ENCODE results near the gene SLC24A4. TPM values are rescaled to one million over a fixed set of nuclear protein-coding genes. Genes with fewer than 3 reads are reported as not detected.

The SLC24A4 gene
- total RNA-seq, 2 experiments from 2014 or later, result not detected

DNA sequence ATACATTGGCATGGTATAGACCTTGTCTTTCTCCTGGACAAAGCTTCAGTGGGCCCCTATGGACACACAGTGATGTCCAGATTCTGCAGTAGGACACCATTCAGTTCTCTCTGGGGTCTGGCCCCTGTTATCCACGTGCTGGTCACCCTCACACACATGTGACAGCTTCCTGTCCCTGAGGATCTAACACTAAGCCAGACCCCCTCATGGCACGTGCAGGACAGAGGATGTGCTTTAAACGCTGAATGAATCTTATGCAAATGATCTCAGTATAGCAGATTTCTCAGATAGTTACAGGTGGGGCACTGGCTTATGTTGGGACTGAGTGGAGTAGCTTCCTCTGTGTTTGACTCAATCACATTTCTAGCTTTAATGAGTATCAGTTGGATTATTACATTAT is 33.7 kb downstream of the SLC24A4 start:
- peaks cover 7% of the 10 kb centered on the region for H3K27me3 Mint-ChIP-seq
- no peak overlapping the region for H3K27ac Mint-ChIP-seq
- ChIA-PET CTCF (interaction anchor here (0.8 kb wide), 1 partner anchor 109 kb away, joined by 3 read pairs; no protein-coding TSS in a partner anchor), POLR2A (no interaction called here)
- H3K36me3 Mint-ChIP-seq (ENCODE audit: low read depth), result no peaks in the 10 kb centered on the region
- no peaks in the 10 kb centered on the region for H3K9me3 Mint-ChIP-seq
- no peaks in the 10 kb centered on the region for H3K4me1 Mint-ChIP-seq
- DNase-seq, result no peak
- H3K4me3 Mint-ChIP-seq, result no peak overlapping the region

DNA sequence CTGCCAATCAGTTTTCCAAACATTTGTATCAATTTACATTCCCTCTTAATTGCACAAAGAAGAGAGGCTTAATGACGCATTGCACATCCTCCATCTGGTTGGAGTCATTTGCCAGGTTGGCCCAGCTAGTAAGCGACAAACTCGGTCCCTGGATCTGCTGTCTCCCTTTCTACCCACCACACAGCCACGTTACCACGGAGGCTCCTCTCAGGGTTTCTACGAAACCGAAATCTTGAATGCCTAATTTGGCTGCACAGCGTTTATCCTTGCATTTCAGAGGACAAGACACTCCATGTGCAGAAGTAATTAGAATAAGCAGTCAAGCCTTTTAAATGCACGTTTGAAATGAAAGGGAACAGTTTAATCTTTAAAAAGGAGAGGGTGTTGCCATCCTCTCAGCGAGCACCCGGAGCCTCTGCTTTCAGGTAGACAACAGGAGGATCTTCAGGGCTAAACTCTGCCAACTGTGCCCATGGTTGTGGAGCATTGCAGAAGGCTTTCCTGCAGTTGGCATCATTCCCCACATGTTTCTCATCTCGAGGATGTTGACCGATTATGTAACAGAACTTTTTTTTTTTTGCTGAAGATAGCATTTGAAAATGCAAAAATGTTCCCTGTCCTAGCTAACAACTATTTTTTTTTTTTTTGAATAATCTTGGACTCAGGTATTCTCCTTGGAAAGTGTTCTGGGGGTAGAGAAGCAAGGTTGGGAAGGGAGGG is 37.8 kb downstream of the SLC24A4 start:
- Mint-ChIP-seq H3K27me3 (peaks cover 4% of the 10 kb centered on the region), H3K27ac (no peak overlapping the region), H3K36me3 (ENCODE audit: low read depth) (no peaks in the 10 kb centered on the region), H3K9me3 (no peaks in the 10 kb centered on the region), H3K4me1 (no peaks in the 10 kb centered on the region), H3K4me3 (no peak overlapping the region)
- DNase-seq, result no peak
- ChIA-PET POLR2A (no interaction called here), CTCF (no interaction called here)

GRCh38 chr14:92362781-92363235 is 39.8 kb downstream of the SLC24A4 start:
- no peaks in the 10 kb centered on the region for H3K9me3 Mint-ChIP-seq
- no peaks in the 10 kb centered on the region for H3K4me1 Mint-ChIP-seq
- no peak overlapping the region for H3K27ac Mint-ChIP-seq
- no peak overlapping the region for H3K4me3 Mint-ChIP-seq
- ChIA-PET CTCF (interaction anchor here (1.4 kb wide), 1 partner anchor 10 kb away, joined by 4 read pairs; no protein-coding TSS in a partner anchor), POLR2A (no interaction called here)
- peaks cover 4% of the 10 kb centered on the region for H3K27me3 Mint-ChIP-seq
- no peaks in the 10 kb centered on the region for H3K36me3 Mint-ChIP-seq (ENCODE audit: low read depth)
- no peak for DNase-seq

DNA sequence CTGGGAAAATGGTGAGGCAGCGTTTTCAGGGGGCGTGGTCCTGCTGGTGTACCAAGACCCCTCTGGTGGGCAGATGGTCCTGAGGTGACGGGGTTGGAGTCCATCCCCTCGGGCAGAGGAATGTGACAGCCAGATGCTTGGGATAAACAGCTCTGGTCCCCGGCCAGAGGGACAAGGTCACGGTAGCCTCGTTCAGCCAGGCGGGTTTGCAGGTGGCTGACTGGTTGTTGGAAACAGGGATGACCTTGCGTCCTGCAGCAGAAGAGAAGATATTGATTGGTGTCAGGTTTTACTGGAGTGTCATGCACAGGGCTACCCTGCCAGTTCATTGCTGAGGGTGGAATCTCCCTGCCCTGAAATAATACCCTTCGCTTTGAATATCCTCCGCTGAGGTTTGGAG is 43.3 kb downstream of the SLC24A4 start:
- DNase-seq, result no peak
- H3K4me3 Mint-ChIP-seq, result no peak overlapping the region
- no peaks in the 10 kb centered on the region for H3K36me3 Mint-ChIP-seq (ENCODE audit: low read depth)
- peaks cover 1% of the 10 kb centered on the region for H3K9me3 Mint-ChIP-seq
- H3K4me1 Mint-ChIP-seq, result no peaks in the 10 kb centered on the region
- CTCF ChIA-PET, result no interaction called here
- POLR2A ChIA-PET, result no interaction called here
- H3K27me3 Mint-ChIP-seq, result peaks cover 2% of the 10 kb centered on the region
- no peak overlapping the region for H3K27ac Mint-ChIP-seq

DNA sequence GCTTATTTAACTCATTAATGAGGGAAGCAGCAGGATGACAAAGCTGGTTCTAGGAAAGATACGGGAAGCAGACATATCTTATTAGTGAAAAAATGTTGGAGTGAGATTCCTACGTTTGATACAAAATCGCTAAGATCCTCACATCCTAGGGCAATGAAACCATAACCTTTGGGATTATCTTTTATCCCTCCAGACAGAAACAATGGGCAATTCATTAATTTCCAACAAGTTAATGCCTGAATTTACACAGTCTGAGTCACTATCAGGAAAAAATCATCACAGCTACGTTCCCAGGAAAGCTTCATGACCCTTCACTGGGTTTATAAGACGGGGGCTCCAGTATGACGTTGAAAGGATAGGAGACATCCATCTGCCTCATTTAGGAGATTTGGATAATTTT is 45.0 kb downstream of the SLC24A4 start:
- Mint-ChIP-seq H3K27me3 (peaks cover 2% of the 10 kb centered on the region), H3K9me3 (peaks cover 4% of the 10 kb centered on the region), H3K36me3 (ENCODE audit: low read depth) (no peaks in the 10 kb centered on the region), H3K27ac (no peak overlapping the region), H3K4me3 (no peak overlapping the region), H3K4me1 (no peaks in the 10 kb centered on the region)
- DNase-seq, result no peak
- ChIA-PET POLR2A (no interaction called here), CTCF (interaction anchor here (1.5 kb wide), 1 partner anchor 16 kb away, joined by 5 read pairs; no protein-coding TSS in a partner anchor)

GRCh38 chr14:92369097-92369496 is 46.1 kb downstream of the SLC24A4 start:
- H3K4me3 Mint-ChIP-seq, result no peak overlapping the region
- no peak overlapping the region for H3K27ac Mint-ChIP-seq
- peaks cover 4% of the 10 kb centered on the region for H3K9me3 Mint-ChIP-seq
- H3K4me1 Mint-ChIP-seq, result no peaks in the 10 kb centered on the region
- POLR2A ChIA-PET, result no interaction called here
- peaks cover 2% of the 10 kb centered on the region for H3K27me3 Mint-ChIP-seq
- H3K36me3 Mint-ChIP-seq (ENCODE audit: low read depth), result no peaks in the 10 kb centered on the region
- CTCF ChIA-PET, result interaction anchor here (0.5 to 1.5 kb wide), 2 partner anchors 17 to 118 kb away, joined by 4 to 5 read pairs; no protein-coding TSS in a partner anchor
- no peak for DNase-seq

GRCh38 chr14:92372230-92372629 is 49.3 kb downstream of the SLC24A4 start:
- Mint-ChIP-seq H3K4me3 (no peak overlapping the region), H3K4me1 (no peaks in the 10 kb centered on the region), H3K27me3 (peaks cover 2% of the 10 kb centered on the region), H3K9me3 (peaks cover 4% of the 10 kb centered on the region), H3K27ac (no peak overlapping the region), H3K36me3 (ENCODE audit: low read depth) (no peaks in the 10 kb centered on the region)
- CTCF ChIA-PET, result no interaction called here
- POLR2A ChIA-PET, result no interaction called here
- no peak for DNase-seq

GRCh38 chr14:92373336-92373735 is 50.4 kb downstream of the SLC24A4 start:
- DNase-seq, result no peak
- ChIA-PET POLR2A (no interaction called here), CTCF (no interaction called here)
- Mint-ChIP-seq H3K27me3 (peaks cover under 1% of the 10 kb centered on the region), H3K4me1 (no peaks in the 10 kb centered on the region), H3K27ac (no peak overlapping the region), H3K4me3 (no peak overlapping the region), H3K9me3 (peaks cover 4% of the 10 kb centered on the region), H3K36me3 (ENCODE audit: low read depth) (no peaks in the 10 kb centered on the region)

- H3K4me1 Mint-ChIP-seq, result no peaks in the 10 kb centered on the region
- H3K27me3 Mint-ChIP-seq, result no peaks in the 10 kb centered on the region
- no peak overlapping the region for H3K27ac Mint-ChIP-seq
Measured at GRCh38 chr14:92380131-92380530, 57.2 kb downstream of the SLC24A4 start.

DNA sequence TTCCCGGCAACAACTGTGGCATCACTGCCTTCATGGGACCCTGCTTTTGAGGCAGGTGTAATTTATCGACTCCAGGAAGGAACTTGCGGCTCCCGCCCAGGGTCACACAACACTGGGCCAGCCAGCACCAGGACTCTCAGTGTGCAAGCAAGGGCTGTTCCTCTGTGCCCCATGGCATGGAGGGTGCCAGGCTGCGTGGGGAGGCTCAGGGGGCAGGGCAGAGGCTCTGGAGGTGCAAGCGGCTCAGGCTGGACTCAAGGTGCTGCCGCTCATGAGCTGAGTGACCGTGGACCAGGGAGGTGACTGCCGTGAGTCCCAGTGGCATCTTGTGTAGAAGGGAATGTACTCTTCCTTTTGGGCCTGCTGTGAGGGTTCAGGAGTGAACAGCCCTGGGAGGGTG is 57.6 kb downstream of the SLC24A4 start:
- Mint-ChIP-seq H3K27me3 (no peaks in the 10 kb centered on the region), H3K36me3 (ENCODE audit: low read depth) (no peaks in the 10 kb centered on the region), H3K4me1 (no peaks in the 10 kb centered on the region), H3K4me3 (no peak overlapping the region), H3K27ac (no peak overlapping the region), H3K9me3 (no peaks in the 10 kb centered on the region)
- POLR2A ChIA-PET, result no interaction called here
- CTCF ChIA-PET, result no interaction called here
- DNase-seq, result no peak

More at GRCh38 chr14:92380131-92380530, 57.2 kb downstream of the SLC24A4 start:
- Mint-ChIP-seq H3K4me3 (no peak overlapping the region), H3K9me3 (no peaks in the 10 kb centered on the region), H3K36me3 (ENCODE audit: low read depth) (no peaks in the 10 kb centered on the region)
- ChIA-PET CTCF (no interaction called here), POLR2A (no interaction called here)
- DNase-seq, result no peak

DNA sequence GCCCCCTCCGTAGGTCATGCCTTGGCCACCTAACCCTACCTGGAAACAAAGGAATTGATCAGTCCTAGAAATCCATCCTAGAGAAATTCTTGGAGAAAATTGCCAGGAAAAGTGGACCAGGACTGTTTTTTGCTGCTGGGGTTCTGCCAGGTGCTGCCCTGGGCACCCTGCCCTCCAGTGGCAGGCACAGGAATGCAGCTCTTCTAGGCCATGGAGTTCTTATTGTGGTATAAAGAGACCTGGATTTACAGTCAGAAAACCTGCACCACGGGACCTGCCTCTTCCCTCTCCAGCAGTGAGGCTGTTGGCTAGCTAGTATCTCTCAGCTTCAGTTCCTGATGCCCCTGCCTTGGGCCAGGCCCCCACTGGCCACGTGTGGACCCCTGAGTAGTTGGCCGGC is 59.7 kb downstream of the SLC24A4 start:
- Mint-ChIP-seq H3K9me3 (no peaks in the 10 kb centered on the region), H3K4me1 (no peaks in the 10 kb centered on the region), H3K36me3 (ENCODE audit: low read depth) (no peaks in the 10 kb centered on the region), H3K27ac (no peak overlapping the region), H3K27me3 (no peaks in the 10 kb centered on the region), H3K4me3 (no peak overlapping the region)
- ChIA-PET CTCF (no interaction called here), POLR2A (no interaction called here)
- no peak for DNase-seq

DNA sequence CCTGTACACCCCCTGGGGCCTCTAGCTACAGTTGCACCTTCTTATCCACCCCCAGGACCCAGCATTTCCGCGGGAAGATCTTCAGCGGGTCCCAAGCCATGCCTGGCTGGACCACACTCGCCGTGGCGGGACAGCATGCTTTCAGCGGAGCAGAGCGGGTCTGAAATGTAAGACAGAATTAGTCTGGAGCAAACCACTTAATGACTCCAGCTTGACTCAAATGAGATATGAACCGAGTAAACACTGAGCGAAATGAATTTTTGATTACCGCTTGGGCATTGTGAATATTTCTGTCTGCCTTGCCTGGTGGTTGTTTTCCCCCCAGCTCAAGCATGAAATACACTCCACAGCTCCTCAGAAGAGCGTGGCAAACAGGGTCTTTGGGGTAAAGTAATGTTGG is 60.8 kb downstream of the SLC24A4 start:
- no peak overlapping the region for H3K4me3 Mint-ChIP-seq
- H3K9me3 Mint-ChIP-seq, result no peaks in the 10 kb centered on the region
- POLR2A ChIA-PET, result no interaction called here

DNA sequence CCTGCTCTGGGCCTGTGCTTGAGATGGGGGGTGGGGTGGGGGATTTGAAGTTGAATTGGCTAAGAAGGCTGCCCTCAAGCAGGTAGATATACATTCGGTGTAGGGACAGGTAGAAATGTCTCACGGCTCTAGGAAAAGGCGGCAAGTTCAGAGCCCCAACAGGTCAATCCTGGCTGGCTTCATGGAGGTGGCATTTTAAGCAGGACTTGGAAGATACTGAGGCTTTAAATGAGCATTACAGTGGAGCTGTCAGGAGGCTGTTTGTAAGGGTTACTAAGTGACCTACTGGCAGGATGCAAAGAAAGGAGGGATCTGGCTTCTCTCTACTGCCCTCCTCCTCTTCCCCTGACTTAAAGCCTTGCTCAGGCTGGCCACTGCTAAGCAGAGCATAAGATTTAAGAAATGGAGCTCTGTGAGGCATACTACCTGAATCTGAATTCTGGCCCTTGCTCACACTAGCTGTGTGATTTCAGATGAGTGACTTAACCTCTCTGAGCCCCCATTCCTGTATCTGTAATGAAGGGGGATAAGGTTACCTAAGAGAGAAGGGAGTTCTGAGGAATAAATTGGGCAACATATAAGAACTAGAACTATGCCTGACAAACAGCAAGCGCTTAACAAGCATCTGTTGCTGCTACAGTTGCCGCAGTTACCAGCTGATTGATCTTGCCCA is 61.6 kb downstream of the SLC24A4 start:
- Mint-ChIP-seq H3K27me3 (no peaks in the 10 kb centered on the region), H3K36me3 (ENCODE audit: low read depth) (no peaks in the 10 kb centered on the region), H3K27ac (no peak overlapping the region), H3K4me1 (no peaks in the 10 kb centered on the region), H3K9me3 (no peaks in the 10 kb centered on the region), H3K4me3 (no peak overlapping the region)
- no peak for DNase-seq
- ChIA-PET POLR2A (no interaction called here), CTCF (no interaction called here)

More for the DNA sequence above, 60.8 kb downstream of the SLC24A4 start:
- no peak for DNase-seq
- H3K27me3 Mint-ChIP-seq, result no peaks in the 10 kb centered on the region
- no peaks in the 10 kb centered on the region for H3K36me3 Mint-ChIP-seq (ENCODE audit: low read depth)
- CTCF ChIA-PET, result no interaction called here
- H3K27ac Mint-ChIP-seq, result no peak overlapping the region
- no peaks in the 10 kb centered on the region for H3K4me1 Mint-ChIP-seq

GRCh38 chr14:92385561-92385960 is 62.6 kb downstream of the SLC24A4 start:
- no peaks in the 10 kb centered on the region for H3K9me3 Mint-ChIP-seq
- ChIA-PET CTCF (no interaction called here), POLR2A (no interaction called here)
- H3K27ac Mint-ChIP-seq, result no peak overlapping the region
- no peaks in the 10 kb centered on the region for H3K4me1 Mint-ChIP-seq
- no peak for DNase-seq
- no peaks in the 10 kb centered on the region for H3K27me3 Mint-ChIP-seq
- no peak overlapping the region for H3K4me3 Mint-ChIP-seq
- no peaks in the 10 kb centered on the region for H3K36me3 Mint-ChIP-seq (ENCODE audit: low read depth)

Data from activated CD4-positive, alpha-beta T cell treated with anti-CD3 and anti-CD28 coated beads, Interleukin-2, amount 10 ng/mL, durations not matched to agents 7 days and 5 days (primary cell).